K562 (cell line): Measurements from ENCODE around the gene OXNAD1. TPM values are rescaled to one million over a fixed set of nuclear protein-coding genes. Genes with fewer than 3 reads are reported as not detected.

Source experiments
- ELK3 ChIP-seq: fragments of 450-650 bp; formaldehyde crosslinking; IDR thresholded peaks from 2 replicates; pipeline ENCODE4 v1.4.0; 2020; ENCODE audit warnings: mild to moderate bottlenecking
- FOXK2 ChIP-seq, 2 experiments: fragments of 450-650 bp; IDR thresholded peaks in 1 of 2; conservative IDR thresholded peaks in 1 of 2; 2 replicates each; pipeline ENCODE4 v1.6.1; 2016; ENCODE audit warnings: low read depth in 2 of 2, mild to moderate bottlenecking in 1 of 2
- GATAD2B ChIP-seq: fragments of 450-650 bp; IDR thresholded peaks from 2 replicates; pipeline ENCODE4 v1.6.1; 2017; ENCODE audit warnings: mild to moderate bottlenecking, borderline replicate concordance
- HLTF ChIP-seq: fragments of 450-650 bp; IDR thresholded peaks from 2 replicates; pipeline ENCODE4 v1.6.1; 2016
- KAT8 ChIP-seq: fragments of 450-650 bp; IDR thresholded peaks from 2 replicates; pipeline ENCODE4 v1.6.1; 2016; ENCODE audit warnings: low read depth, mild to moderate bottlenecking
- KLF10 ChIP-seq: fragments of 250-450 bp; sonication (Bioruptor Pico); IDR thresholded peaks from 2 replicates; pipeline ENCODE4 v1.6.1; 2021; ENCODE audit warnings: matching md5 sums
- NFIC ChIP-seq: fragments of 450-650 bp; IDR thresholded peaks from 2 replicates; pipeline ENCODE4 v1.6.1; 2017; ENCODE audit warnings: mild to moderate bottlenecking, inconsistent platforms
- NFRKB ChIP-seq: fragments of 450-650 bp; IDR thresholded peaks from 2 replicates; pipeline ENCODE4 v1.6.1; 2016; ENCODE audit warnings: low read depth
- PATZ1 ChIP-seq: fragments of 250-450 bp; sonication (Bioruptor Pico); IDR thresholded peaks from 2 replicates; pipeline ENCODE4 v1.5.0; 2020; ENCODE audit warnings: mild to moderate bottlenecking, borderline replicate concordance
- SFPQ ChIP-seq: fragments of 200-400 bp; formaldehyde crosslinking; IDR thresholded peaks from 2 replicates; pipeline ENCODE4 v1.6.1; 2017; ENCODE audit warnings: mild to moderate bottlenecking, low read depth, low read length, moderate library complexity
- TCF3 ChIP-seq: sonication (generic); formaldehyde crosslinking; IDR thresholded peaks from 2 replicates; pipeline ENCODE4 v1.4.0; 2020; ENCODE audit warnings: mild to moderate bottlenecking, missing genetic modification reagents
- ZBTB34 ChIP-seq: fragments of 250-450 bp; sonication (Bioruptor Pico); IDR thresholded peaks from 2 replicates; pipeline ENCODE4 v1.8.0; 2021; ENCODE audit warnings: mild to moderate bottlenecking, moderate library complexity
- ZNF263 ChIP-seq: sonication (generic); formaldehyde crosslinking; IDR thresholded peaks from 2 replicates; pipeline ENCODE4 v1.8.0; 2022; ENCODE audit warnings: mild to moderate bottlenecking, missing genetic modification reagents, borderline replicate concordance
- ZNF609 ChIP-seq: sonication (generic); formaldehyde crosslinking; IDR thresholded peaks from 2 replicates; pipeline ENCODE4 v1.8.1; 2023; ENCODE audit warnings: missing genetic modification reagents, mild to moderate bottlenecking, borderline replicate concordance
- ZNF696 ChIP-seq: fragments of 250-450 bp; sonication (Bioruptor Pico); conservative IDR thresholded peaks from 2 replicates; pipeline ENCODE4 v1.4.0; 2020; ENCODE audit warnings: mild to moderate bottlenecking, moderate library complexity
- ZNF76 ChIP-seq: fragments of 250-450 bp; sonication (Bioruptor Pico); IDR thresholded peaks from 2 replicates; pipeline ENCODE4 v1.4.0; 2020; ENCODE audit warnings: mild to moderate bottlenecking, moderate library complexity, borderline replicate concordance
- ZNF785 ChIP-seq: fragments of 250-450 bp; sonication (Bioruptor Pico); IDR thresholded peaks from 2 replicates; pipeline ENCODE4 v1.4.0; 2020; ENCODE audit warnings: mild to moderate bottlenecking
- polyA plus RNA-seq, 8 experiments: library from polyadenylated mRNA; depleted of rRNA in 4 of 8; stranded (reverse) in 5 of 8; unstranded in 3 of 8; fragments of >200 nt; fragmentation: Nextera tagmentation in 2 of 8; fragmentation: Illumina TruSeq in 1 of 8; extraction: Ambion mirVana in 2 of 8; extraction: Trizol in 1 of 8; gene quantifications; 2 replicates each; pipeline versions ENCODE4 v1.2.1 to v1.2.3, GENCODE V29; 2011 to 2014; ENCODE audit warnings: inconsistent platforms in 1 of 8, missing spikeins in 1 of 8
- total RNA-seq, 7 experiments: library from RNA; depleted of rRNA in 6 of 7; stranded (reverse); fragments of >200 nt in 6 of 7; fragmentation: Illumina TruSeq in 2 of 7; extraction: Trizol in 2 of 7; gene quantifications; 2 replicates each; pipeline versions ENCODE4 v1.2.1 to v1.2.3, GENCODE V29; 2011 to 2021; ENCODE audit warnings: low replicate concordance in 1 of 7

The OXNAD1 gene
- total and polyA plus RNA-seq, 9 of the 15 experiments (the other 6 are each of a cell fraction or from before 2014, with no cell fraction given), result 12.8 to 44.4 (median 41.1) TPM

- TF ChIP-seq ZNF263 (CRISPR knock-in tag) (0 out of 2 replicates have a peak, but pooled peaks have one; percentile 35), ZNF609 (CRISPR knock-in tag) (no peak), ZNF696 (CRISPR knock-in tag) (no peak), NFRKB (0 out of 2 replicates have a peak, but pooled peaks have one; percentile 56), PATZ1 (CRISPR knock-in tag) (no peak), FOXK2 (conservative IDR thresholded peaks at IDR 0.05 in 1 of 2, IDR thresholded peaks at IDR 0.05 in 1 of 2; ENCODE audit: low read depth in 2 of 2) (no peak), HLTF (no peak), KLF10 (CRISPR knock-in tag) (no peak), TCF3 (no peak), KAT8 (no peak), ZNF785 (CRISPR knock-in tag) (no peak), ELK3 (no peak), ZNF76 (CRISPR knock-in tag) (no peak), SFPQ (no peak), GATAD2B (no peak), ZBTB34 (CRISPR knock-in tag) (no peak), NFIC (0 out of 2 replicates have a peak, but pooled peaks have one; percentile 7)
Observed at GRCh38 chr3:16264174-16264707, 771 bp upstream of the OXNAD1 start (continued).
